ENCODE data around the gene FUT7. TPM values are rescaled to one million over a fixed set of nuclear protein-coding genes. Genes with fewer than 3 reads are reported as not detected.
"Not testable (repeated sequence)": the region's sequence is repeated elsewhere in the genome, so short reads cannot be mapped to it uniquely, and the experiment has no call there.

Gene FUT7
- total RNA-seq, 2 donors from 2014 or later = 1.4 to 1.6 TPM

DNA sequence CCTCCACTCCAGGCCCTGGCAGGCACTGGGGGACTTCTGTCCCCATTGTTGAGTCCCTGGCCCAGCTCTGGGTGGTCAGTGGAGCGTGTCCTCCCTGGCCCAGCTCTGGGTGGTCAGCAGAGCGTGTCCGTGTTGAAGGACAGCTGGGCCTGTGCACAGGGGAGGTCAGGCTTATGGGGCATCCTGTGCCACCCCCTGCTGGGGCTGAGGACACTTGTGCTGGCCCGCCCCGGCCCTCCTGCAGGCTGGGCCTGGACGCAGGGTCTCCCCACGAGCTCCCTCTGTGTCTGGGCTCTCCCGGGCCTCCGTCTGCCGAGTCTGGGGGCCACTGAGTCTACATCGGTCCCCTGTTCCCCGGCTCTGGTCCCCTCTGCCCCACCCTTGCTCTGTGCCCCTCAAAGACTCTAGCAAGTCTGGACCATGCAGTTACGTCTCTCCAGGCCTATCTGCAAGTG, 24.0 kb downstream of the FUT7 start:
- DNase-seq (ENCODE audit: low spot score in 2 of 2) (no peak), ATAC-seq (no peak)
- no peaks in the 10 kb centered on the region for H3K36me3 Mint-ChIP-seq
- no peaks in the 10 kb centered on the region for H3K9me3 Mint-ChIP-seq
- no peak overlapping the region for H3K27ac Mint-ChIP-seq

DNA sequence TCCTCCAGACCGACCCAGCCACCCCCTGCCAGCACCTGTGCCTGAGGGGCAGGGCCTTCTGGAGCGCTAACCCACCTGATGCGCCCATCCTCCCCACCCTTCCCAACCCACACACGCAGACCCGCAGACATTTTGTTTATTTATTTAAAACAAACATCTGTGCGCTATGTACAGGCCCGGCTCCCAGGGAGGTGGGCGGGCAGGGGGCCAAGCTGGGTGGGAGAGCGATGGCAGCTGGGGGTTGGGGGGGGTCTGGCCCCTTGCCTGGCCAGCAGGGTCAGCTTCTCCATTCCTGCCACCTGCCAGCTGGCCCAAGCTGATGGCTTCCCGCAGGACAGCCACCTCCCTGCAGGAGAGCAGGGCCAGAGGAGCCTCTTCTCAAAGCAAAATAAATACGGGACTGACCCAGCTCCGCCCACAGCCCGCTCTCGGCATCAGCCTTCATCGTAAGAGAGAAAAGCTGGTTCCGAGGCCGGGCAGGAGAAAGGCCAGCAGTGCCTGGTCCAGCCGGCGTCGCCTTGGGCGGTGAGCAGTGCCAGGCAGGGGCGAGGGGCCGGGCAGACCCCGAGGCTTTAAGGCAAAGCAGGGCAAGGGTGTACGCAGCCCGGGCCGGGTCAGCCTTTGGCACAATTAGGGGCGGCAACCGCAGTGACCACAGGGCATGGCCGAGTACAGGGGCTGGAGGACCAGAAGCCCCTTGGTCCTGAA, 24.6 kb downstream of the FUT7 start:
- ATAC-seq (no peak), DNase-seq (ENCODE audit: low spot score in 2 of 2) (no peak)
- Mint-ChIP-seq H3K36me3 (no peaks in the 10 kb centered on the region), H3K27ac (no peak overlapping the region), H3K9me3 (no peaks in the 10 kb centered on the region)

DNA sequence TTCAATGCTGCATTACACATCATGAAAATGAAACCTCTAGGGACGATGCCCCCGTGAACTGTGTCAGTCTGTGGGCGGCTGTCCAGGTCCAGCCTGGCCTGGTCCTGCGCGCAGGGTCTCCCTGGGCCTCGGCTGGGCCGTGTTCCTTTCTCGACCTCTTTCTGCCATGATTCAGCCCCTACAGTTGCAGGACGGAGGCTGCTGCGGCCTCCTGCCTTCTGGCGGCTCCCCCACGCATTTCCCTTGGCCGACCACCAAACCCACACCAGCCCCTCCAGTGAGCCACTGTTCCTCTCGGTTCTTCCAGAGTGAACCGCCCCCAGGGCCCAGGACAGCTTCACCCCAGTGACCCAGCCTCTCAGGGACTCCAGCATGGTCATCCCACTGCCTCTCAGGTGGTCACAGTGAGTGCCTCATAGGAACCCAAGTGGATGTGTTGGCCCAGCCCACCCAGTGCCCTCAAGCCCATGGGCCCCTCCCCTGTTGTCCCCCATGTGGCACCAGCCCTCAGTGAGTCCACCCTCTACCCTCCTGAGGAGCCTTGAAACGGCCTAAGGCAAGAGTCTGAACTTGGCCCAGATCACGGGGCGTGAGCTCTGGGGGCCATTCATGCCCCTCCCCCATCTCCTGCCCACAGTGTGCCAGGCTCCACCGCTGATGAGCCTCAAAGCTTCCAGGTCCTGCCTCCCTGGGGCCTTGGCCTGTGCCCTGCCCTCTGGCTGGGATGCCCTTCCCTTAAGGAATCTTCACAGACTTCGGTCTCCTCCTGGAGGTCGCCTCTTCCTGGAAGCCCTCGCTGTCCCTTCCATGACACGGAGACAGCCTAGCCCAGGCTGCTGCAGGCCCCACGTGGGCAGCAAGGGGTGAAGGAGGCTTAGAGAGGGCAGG, 25.5 kb downstream of the FUT7 start:
- peak in 1 of 2 donors; percentile 46 for ATAC-seq
- peak overlapping the region in 1 of 2 donors; percentile 52 for H3K27ac Mint-ChIP-seq
- no peak for DNase-seq (ENCODE audit: low spot score in 2 of 2)
- H3K36me3 Mint-ChIP-seq = no peaks in the 10 kb centered on the region
- H3K9me3 Mint-ChIP-seq = no peaks in the 10 kb centered on the region

DNA sequence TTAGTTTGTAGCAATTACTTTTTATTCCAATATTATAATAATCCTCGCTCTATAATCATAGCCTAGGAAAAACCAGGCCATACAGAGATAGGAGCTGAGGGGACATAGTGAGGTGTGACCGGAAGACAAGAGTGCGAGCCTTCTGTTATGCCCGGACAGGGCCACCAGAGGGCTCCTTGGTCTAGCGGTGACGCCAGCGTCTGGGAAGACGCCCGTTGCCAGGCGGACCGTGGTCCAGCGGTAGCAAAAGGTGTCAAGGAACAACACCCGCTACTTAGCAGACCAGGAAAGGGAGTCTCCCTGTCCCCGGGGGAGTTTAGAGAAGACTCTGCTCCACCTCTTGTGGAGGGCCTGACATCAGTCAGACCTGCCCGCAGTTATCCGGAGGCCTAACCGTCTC, 27.6 kb downstream of the FUT7 start:
- H3K9me3 Mint-ChIP-seq; H3K27ac Mint-ChIP-seq; H3K36me3 Mint-ChIP-seq; ATAC-seq; DNase-seq (ENCODE audit: low spot score in 2 of 2): not testable (repeated sequence)

DNA sequence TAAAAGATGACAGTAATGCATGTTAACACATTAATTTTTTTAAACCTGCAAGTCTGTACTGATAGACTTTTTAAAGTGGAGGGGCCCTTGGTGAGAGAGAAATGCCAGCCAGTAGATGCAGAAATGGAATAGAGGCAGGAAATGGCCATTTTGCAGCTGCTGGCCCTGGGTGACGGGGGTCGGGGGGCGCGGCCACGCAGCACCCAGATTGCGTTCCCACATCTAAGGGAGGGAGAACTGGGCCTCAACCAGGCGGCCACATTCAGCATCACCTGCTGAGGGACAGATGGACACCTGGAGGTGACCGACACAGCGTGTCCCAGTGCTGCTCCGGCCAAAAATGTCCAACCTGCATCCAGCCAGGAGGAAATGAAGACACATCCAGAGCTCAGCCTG, 29.2 kb downstream of the FUT7 start:
- H3K9me3 Mint-ChIP-seq = no peaks in the 10 kb centered on the region
- DNase-seq (ENCODE audit: low spot score in 2 of 2) = no peak
- ATAC-seq = no peak
- H3K36me3 Mint-ChIP-seq = no peaks in the 10 kb centered on the region
- no peak overlapping the region for H3K27ac Mint-ChIP-seq

DNA sequence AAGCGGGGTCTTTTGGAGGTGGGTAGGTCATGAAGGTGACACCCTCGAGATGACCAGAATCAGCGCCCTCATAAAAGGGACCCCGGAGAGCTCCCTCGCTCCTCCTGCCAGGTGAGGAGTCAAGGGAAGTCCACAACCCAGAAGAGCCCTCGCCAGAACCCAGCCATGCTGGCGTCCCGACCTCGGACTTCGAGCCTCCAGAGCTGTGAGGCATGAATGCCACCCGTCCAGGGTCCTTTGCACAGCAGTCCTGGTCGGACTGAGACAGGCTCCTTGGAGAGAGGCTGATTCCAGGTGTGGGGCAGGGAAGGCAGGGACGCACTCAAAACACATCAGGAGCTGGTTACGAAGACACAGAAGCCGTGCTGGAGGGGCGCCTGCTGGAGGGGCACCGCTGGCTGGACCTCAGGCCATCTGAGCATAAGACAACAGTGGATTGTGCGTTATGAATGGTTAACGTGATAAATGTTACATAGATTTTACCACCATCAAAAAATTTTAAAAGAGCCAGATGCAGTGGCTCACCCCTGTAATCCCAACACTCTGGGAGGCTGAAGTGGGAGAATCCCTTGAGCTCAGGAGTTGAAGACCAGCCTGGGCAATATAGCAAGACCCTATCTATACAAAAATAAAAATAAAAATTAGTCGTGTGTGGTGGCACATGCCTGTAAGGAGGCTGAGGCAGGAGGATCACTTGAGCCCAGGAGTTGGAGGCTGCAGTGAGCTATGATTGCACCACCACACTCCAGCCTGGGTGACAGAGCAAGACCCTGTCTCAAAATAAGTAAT, 29.8 kb downstream of the FUT7 start:
- H3K9me3 Mint-ChIP-seq = no peaks in the 10 kb centered on the region
- no peak for DNase-seq (ENCODE audit: low spot score in 2 of 2)

DNA sequence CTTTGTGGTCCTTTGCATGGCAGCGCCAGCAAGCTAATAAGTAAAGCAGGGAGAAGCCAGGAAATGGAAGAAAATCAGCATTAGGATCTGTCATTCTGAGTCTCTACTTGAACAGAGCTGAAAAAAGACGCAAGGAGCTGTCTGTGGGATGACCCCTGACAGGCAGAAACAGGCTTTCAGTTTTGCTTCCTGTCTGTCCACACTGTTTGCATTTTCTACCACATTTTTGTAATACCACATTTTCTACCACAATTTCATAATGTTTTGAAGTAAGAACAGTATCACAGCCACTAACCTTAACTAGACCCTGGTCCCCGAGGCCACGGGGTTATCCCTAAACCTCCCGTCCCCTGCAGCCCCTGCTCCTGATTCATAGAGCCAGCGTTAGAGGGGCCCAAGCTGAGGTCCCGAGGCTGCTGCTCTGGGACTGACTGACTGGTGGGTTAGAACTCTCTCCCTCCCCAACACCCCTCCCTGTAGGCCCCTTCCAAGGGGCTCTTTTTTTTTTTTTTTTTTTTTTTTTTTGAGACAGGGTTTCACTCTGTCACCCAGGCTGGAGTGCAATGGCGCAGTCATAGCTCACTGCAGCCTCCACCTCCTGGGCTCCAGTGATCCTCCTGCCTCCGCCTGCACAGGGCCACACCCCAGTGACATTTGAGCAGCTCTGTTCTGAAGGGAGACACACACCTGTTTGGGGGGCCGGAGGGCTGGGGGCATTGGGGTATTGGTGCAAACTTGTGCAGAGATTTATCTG, 31.5 kb downstream of the FUT7 start:
- peak; percentile 79 to 85 for ATAC-seq

More for the DNA sequence above, 29.8 kb downstream of the FUT7 start:
- no peak for ATAC-seq
- Mint-ChIP-seq H3K36me3 (no peaks in the 10 kb centered on the region), H3K27ac (no peak overlapping the region)

DNA sequence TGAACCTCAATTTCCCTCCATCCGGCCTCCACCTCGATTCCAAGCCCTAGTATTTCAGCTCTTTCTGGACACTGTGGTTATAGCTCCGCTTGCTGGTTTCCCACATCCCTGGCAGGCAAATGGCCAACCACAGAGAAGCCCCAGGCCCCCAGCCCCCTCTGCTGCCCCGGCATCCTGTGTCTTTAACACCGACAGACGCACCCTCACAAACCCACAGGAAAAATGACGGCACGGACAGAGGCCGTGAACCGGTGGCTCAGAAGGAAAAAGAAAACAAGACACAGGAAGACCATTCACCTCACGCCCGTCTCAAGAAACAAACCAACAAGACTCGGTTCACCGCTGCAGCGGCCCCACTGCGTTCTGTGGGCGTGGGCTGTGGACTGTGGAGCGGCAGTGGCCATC, 34.1 kb downstream of the FUT7 start:
- no peaks in the 10 kb centered on the region for H3K36me3 Mint-ChIP-seq
- DNase-seq (ENCODE audit: low spot score in 2 of 2) (no peak), ATAC-seq (peak in 1 of 2 donors; percentile 16)
- H3K27ac Mint-ChIP-seq = peak overlapping the region; percentile 5 to 58
- H3K9me3 Mint-ChIP-seq = no peaks in the 10 kb centered on the region

More for the DNA sequence above, 31.5 kb downstream of the FUT7 start:
- no peaks in the 10 kb centered on the region for H3K36me3 Mint-ChIP-seq
- H3K9me3 Mint-ChIP-seq = no peaks in the 10 kb centered on the region
- no peak overlapping the region for H3K27ac Mint-ChIP-seq
- DNase-seq (ENCODE audit: low spot score in 2 of 2) = no peak

DNA sequence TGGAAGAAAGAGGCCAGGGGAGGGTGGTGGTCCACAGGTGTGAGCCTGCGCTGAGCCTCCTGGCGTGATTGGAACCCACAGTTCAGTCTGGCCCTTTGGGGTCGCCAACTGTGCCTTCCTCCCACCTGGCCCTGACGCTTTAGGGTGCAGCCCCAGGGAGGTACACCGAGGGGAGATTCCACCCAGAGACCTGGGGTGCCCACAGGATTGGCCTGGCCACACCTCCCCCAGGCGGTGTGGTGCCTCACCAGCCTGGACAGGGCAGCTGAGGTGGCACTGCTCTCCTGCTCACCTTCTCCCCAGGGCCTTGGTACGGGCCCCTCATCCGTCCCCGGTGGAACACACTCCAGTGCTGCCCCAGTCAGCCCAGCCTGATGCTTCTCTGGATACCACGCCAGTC, 34.5 kb downstream of the FUT7 start:
- ATAC-seq (no peak), DNase-seq (ENCODE audit: low spot score in 2 of 2) (no peak)
- Mint-ChIP-seq H3K27ac (peak overlapping the region; percentile 5 to 58), H3K36me3 (no peaks in the 10 kb centered on the region), H3K9me3 (no peaks in the 10 kb centered on the region)

DNA sequence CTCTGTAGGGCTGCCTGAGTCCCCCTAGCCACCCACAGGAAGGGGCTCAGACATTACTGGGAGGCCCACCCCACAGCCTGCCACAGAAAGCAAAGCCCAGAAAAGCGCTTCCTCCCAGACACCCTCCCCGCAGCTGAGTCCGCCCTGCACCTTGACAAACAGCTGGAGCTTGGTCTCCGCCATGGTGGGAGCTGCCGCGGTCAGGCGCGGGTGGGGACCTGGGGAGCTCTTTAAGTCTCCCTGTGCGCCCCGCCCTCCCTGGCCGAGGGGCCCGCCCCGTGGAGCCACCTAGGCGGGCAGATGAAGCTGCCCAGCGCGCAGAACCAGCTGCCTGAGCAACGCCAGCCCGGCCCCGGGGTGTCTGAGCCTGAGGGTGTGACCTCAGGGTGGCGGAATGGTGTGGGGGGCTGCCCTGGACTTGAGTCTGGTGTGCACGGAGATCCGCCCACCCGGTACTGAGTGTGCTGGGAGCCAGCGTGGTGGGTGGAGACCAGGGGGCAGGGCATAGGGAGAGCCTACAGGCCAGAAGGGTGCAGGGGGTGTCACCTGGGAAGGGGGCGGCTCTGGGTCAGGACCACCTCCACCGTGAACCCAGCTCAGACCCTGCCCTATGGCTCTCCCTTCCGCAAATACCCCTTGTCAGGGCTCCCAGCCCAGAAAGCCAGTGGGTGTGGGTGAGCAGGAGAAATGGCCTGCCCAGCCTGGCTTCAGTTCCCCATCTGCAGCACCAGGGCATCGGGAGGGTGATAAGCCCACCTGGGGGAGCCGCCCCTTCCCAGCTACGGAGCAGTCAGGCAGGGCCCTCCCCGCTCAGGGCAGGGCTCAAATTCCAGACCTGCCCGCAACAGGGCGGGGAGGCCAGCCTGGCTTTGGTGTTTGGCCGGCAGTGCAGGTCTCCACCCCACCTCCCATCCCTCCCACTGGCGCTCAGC, 35.3 kb downstream of the FUT7 start, which contains the start of gene CLIC3:
Gene CLIC3 (minus strand): TSS at position 208 of the 932 bp plus-strand sequence. CDS start 25 bp downstream, at position 183.
- Mint-ChIP-seq H3K36me3 (no peaks in the 10 kb centered on the region), H3K27ac (no peak within 1 kb of the TSS), H3K9me3 (no peaks in the 10 kb centered on the region)
- ATAC-seq (no peak), DNase-seq (ENCODE audit: low spot score in 2 of 2) (no peak)

DNA sequence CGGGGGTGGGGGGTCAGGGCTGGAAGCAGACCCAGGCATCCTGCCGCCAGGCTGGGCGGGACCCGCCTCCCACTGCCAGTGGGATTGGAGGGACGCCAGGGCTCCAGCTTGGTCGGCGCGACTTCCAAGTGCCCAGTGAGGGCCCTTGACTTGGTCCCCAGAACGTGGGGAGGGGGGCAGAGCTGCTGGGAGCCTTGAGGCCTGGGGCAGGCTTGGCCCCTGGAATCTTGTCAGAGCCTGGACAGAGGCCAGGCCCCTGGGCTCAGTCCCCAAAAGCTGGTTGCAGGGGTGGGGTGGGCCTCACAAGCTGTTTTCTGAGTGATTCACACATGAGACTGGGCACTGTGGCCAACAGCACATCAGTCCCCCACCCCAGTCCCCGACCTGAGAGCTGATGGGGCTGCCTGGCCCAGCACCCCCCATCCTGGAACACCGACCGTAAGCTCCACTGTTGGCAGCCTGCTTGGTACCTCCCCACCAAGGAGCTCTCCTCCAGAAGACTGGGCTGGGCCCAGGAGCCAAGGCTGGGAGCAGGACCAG, 36.0 kb downstream of the FUT7 start:
- Mint-ChIP-seq H3K9me3 (no peaks in the 10 kb centered on the region), H3K36me3 (no peaks in the 10 kb centered on the region), H3K27ac (no peak overlapping the region)
- no peak for ATAC-seq
- DNase-seq (ENCODE audit: low spot score in 2 of 2) = no peak

DNA sequence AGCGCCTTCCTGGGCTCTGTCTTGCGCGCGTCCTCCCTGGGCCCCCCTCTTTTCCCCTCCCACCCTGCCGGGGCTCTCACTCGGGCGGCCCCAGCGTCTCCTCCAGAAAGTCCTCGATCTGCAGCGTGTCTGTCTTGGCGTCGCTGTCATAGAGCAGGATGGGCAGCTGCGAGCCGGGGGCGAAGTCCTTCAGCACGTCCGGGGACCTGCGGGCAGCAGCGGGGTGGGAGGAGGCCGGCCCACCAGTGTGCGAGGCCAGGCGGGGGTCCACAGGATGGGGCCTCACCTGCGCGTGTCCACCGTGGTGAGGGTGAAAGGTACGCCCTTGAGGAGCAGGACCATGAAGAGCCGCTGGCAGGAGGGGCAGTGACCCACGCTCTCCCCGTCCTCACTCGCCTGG, 36.5 kb downstream of the FUT7 start:
- H3K27ac Mint-ChIP-seq = no peak overlapping the region

DNA sequence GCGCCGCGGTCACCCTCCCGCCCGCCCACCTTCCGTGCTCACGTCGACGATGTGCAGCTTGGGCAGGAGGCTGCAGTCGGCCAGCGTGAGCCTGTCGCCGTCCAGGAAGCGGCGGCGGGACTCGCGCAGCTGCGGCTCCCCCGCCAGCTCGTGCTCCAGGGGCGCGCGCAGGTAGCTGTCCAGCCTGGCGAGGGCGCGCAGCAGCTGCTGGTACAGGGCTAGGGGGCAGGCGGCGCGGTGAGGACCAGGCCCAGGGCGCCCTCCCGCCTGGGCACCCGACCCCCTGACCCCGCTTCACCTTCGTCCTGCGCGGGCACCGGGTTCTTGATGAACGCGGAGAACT, 37.0 kb downstream of the FUT7 start:
- H3K9me3 Mint-ChIP-seq = no peaks in the 10 kb centered on the region
- H3K36me3 Mint-ChIP-seq = no peaks in the 10 kb centered on the region
- no peak overlapping the region for H3K27ac Mint-ChIP-seq
- ATAC-seq (no peak), DNase-seq (ENCODE audit: low spot score in 2 of 2) (no peak)

More for the DNA sequence above, 36.5 kb downstream of the FUT7 start:
- DNase-seq (ENCODE audit: low spot score in 2 of 2) = no peak
- Mint-ChIP-seq H3K9me3 (no peaks in the 10 kb centered on the region), H3K36me3 (no peaks in the 10 kb centered on the region)
- ATAC-seq = no peak

DNA sequence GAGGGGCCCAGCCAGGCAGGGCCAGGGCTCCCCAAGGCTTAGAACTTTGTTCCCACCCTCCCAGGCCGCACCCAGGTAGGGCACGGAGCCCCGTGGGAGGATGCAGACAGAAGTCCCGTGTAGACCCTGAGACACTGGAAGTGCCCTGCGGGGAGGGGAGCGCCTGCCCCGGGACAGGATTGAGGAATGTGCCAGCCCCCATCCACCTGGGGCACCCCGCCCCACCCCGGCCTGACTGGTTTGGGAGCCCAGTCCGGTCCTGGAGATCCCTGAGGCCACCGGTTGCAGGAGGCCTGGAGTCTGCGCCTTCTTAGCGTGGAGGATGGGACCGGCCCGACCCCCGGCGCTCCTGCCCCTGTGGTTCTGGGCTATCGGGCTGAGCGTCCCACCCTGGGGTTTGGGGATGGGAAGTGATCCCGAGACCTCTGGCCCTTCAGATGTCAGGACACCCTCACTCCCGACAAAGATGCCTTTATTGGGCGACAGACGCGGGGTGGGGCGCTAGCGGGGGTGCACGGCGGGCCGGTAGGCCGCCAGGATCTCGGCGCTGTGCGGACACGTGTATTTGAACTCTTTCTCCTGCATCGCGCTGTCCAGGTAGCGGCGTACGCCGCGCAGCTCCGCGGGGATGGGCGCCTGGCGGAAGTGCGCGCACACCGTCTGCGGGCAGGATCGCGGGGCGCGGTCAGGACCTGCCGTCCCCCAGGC, 37.6 kb downstream of the FUT7 start:
- no peaks in the 10 kb centered on the region for H3K9me3 Mint-ChIP-seq
- ATAC-seq = no peak
- no peak overlapping the region for H3K27ac Mint-ChIP-seq
- H3K36me3 Mint-ChIP-seq = no peaks in the 10 kb centered on the region
- DNase-seq (ENCODE audit: low spot score in 2 of 2) = no peak
